Measurements from ENCODE around the gene RASSF7.

DNA sequence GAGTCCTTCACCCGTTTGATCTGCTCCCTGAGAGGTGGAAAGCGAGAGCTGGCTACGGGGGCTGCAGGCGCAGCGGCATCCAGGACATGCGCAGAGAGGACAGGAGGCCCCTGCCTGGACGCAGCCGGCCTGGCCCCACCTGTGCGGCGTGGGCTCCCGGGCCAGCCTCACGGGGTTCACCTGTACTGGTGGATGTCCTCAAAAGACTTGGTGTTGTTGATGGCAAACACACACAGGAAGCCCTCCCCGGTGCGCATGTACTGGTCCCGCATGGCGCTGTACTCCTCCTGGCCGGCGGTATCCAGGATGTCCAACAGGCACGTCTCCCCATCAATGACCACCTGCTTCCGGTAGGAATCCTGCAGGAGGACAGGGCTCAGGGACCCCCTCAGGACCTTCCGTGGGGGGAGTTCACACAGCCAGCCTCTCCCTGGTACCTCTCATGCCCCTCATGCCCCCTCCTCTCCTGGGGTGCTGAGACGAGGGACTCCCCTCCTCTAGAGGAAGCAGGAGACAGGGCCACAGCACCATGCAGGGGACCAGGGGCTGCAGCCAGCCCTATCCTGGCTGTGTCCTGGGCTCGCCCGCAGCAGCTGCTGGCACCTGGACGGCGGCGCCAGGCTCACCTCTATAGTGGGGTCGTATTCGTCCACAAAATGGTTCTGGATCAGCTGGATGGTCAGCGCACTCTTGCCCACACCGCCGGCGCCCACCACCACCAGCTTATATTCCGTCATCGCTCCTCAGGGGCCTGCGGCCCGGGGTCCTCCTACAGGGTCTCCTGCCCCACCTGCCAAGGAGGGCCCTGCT is 27.0 kb upstream of the RASSF7 start:
- TF ChIP-seq, protein P1, sequence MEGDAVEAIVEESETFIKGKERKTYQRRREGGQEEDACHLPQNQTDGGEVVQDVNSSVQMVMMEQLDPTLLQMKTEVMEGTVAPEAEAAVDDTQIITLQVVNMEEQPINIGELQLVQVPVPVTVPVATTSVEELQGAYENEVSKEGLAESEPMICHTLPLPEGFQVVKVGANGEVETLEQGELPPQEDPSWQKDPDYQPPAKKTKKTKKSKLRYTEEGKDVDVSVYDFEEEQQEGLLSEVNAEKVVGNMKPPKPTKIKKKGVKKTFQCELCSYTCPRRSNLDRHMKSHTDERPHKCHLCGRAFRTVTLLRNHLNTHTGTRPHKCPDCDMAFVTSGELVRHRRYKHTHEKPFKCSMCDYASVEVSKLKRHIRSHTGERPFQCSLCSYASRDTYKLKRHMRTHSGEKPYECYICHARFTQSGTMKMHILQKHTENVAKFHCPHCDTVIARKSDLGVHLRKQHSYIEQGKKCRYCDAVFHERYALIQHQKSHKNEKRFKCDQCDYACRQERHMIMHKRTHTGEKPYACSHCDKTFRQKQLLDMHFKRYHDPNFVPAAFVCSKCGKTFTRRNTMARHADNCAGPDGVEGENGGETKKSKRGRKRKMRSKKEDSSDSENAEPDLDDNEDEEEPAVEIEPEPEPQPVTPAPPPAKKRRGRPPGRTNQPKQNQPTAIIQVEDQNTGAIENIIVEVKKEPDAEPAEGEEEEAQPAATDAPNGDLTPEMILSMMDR (IDR thresholded peaks at IDR 0.05), result no peak
- TF ChIP-seq POLR2A (IDR thresholded peaks at IDR 0.05) (no peak), POLR2AphosphoS5 (IDR thresholded peaks at IDR 0.05) (no peak), EP300 (IDR thresholded peaks at IDR 0.05) (no peak)
